HepG2 (cell line): Measurements from ENCODE around the gene KLC4. TPM values are rescaled to one million over a fixed set of nuclear protein-coding genes. Genes with fewer than 3 reads are reported as not detected.
A peak's percentile ranks its signal among the peaks of the same experiment; 100 is the strongest.

Experiments used
- ATAC-seq: fragments of 200-7000 bp; cut with Tn5 transposase; 3 replicates; pipeline ENCODE4 v1.9.1; 2020; ENCODE audit warnings: mild to moderate bottlenecking, moderate library complexity
- BruUV-seq: library from RNA; stranded (reverse); fragments of 400-500 nt; replicated peaks from 2 replicates; lab custom pipeline; 2021; lab: Mats Ljungman, UMichigan
- CTCF ChIA-PET: fragments of 300-600 bp; formaldehyde crosslinking; extraction: SDS; loops from one replicate; lab custom pipeline; 2021; ENCODE audit warnings: low total read pairs, inconsistent platforms, low intra/inter-chr PET ratio; lab: Yijun Ruan, JAX
- POLR2A ChIA-PET: fragments of 350-600 bp; sonication (Branson Sonifier 250); formaldehyde crosslinking; loops from one replicate; lab custom pipeline; 2020; ENCODE audit warnings: antibody characterized with exemption, inconsistent platforms; lab: Yijun Ruan, JAX
- DNase-seq: peaks from one replicate; pipeline ENCODE4 v3.0.0-alpha.2; 2015; ENCODE audit warnings: low spot score
- FAIRE-seq: peaks from 3 replicates; lab custom pipeline; 2011; peaks lifted over from hg19 to GRCh38; lab: Jason Lieb, UNC
- H2AFZ ChIP-seq: one replicate; pipeline ENCODE4 v1.6.1; 2011; ENCODE audit warnings: low read length, inconsistent platforms
- H3K27ac ChIP-seq: fragments of 300-600 bp; 3 replicates; pipeline ENCODE4 v1.8.0; 2011; ENCODE audit warnings: mixed run types, mild to moderate bottlenecking, mixed read lengths, low read length, inconsistent platforms; ENCODE audit not compliant: insufficient read depth; ENCODE audit errors: extremely low read length
- H3K27me3 ChIP-seq, 2 experiments: fragments of 200-600 bp in 1 of 2; 2 replicates in 1 of 2; 3 replicates in 1 of 2; pipeline versions ENCODE4 v1.6.0 to v1.8.0; 2011; ENCODE audit warnings: low read length in 2 of 2, mild to moderate bottlenecking in 2 of 2, moderate library complexity in 2 of 2, inconsistent platforms in 1 of 2; ENCODE audit not compliant: insufficient read depth in 2 of 2, control insufficient read depth in 1 of 2
- H3K36me3 ChIP-seq, 2 experiments: fragments of 200-600 bp in 1 of 2; replicated peaks in 1 of 2; 2 replicates in 1 of 2; 3 replicates in 1 of 2; pipeline versions ENCODE4 v1.5.1 to v1.8.0; 2011; ENCODE audit warnings: low read length in 2 of 2, inconsistent platforms in 1 of 2; ENCODE audit not compliant: insufficient read depth in 2 of 2, control insufficient read depth in 1 of 2
- H3K4me1 ChIP-seq: 2 replicates; pipeline ENCODE4 v1.5.1; 2012; ENCODE audit warnings: low read length, inconsistent platforms; ENCODE audit not compliant: insufficient read depth
- H3K4me2 ChIP-seq: 2 replicates; pipeline ENCODE4 v1.6.0; 2011; ENCODE audit warnings: low read depth, low read length, inconsistent platforms
- H3K4me3 ChIP-seq, 3 experiments: fragments of 200-600 bp in 1 of 3; sonication (generic), shearing (Covaris generic) in 1 of 3; replicated peaks in 1 of 3; 2 replicates each; pipeline ENCODE4 v1.5.1; 2011 to 2016; ENCODE audit warnings: low read length in 3 of 3, inconsistent platforms in 2 of 3, low read depth in 2 of 3, mild to moderate bottlenecking in 2 of 3, control low read depth in 1 of 3, mixed read lengths in 1 of 3; ENCODE audit not compliant: insufficient read depth in 1 of 3
- H3K79me2 ChIP-seq: one replicate; pipeline ENCODE4 v1.6.1; 2011; ENCODE audit warnings: low read length, inconsistent platforms; ENCODE audit not compliant: insufficient read depth
- H3K9ac ChIP-seq: 2 replicates; pipeline ENCODE4 v1.6.0; 2011; ENCODE audit warnings: mild to moderate bottlenecking, low read depth, low read length, inconsistent platforms; ENCODE audit not compliant: insufficient read depth
- H3K9me3 ChIP-seq: 2 replicates; pipeline ENCODE4 v1.5.1; 2012; ENCODE audit warnings: mild to moderate bottlenecking, low read length
- H4K20me1 ChIP-seq: 2 replicates; pipeline ENCODE4 v1.6.0; 2011; ENCODE audit warnings: inconsistent platforms, mild to moderate bottlenecking, low read length, moderate library complexity; ENCODE audit not compliant: insufficient read depth
- ASH2L ChIP-seq: fragments of 300-600, 200-600 bp; sonication (generic); IDR thresholded peaks from 2 replicates; pipeline ENCODE4 v1.7.0; 2017; ENCODE audit warnings: low read depth, mild to moderate bottlenecking, moderate library complexity, mixed read lengths, low read length; ENCODE audit not compliant: insufficient read length
- BATF2 ChIP-seq: sonication (generic); formaldehyde crosslinking; IDR thresholded peaks from 2 replicates; pipeline ENCODE4 v1.8.0; 2022; ENCODE audit warnings: mild to moderate bottlenecking, missing genetic modification reagents, moderate library complexity
- MXD4 ChIP-seq: IDR thresholded peaks from 2 replicates; pipeline ENCODE4 v1.6.1; 2016; ENCODE audit warnings: mild to moderate bottlenecking, missing biosample characterization, missing genetic modification reagents
- SIN3A ChIP-seq: IDR thresholded peaks from 2 replicates; pipeline ENCODE4 v1.6.1; 2011; ENCODE audit warnings: low read depth, mild to moderate bottlenecking, control low read depth, low read length, borderline replicate concordance
- SNAPC2 ChIP-seq: sonication (generic); formaldehyde crosslinking; IDR thresholded peaks from 2 replicates; pipeline ENCODE4 v1.8.1; 2022; ENCODE audit warnings: mild to moderate bottlenecking, missing genetic modification reagents
- ZBTB40 ChIP-seq, 2 experiments: fragments of 450-650 bp in 1 of 2; sonication (generic) in 1 of 2; formaldehyde crosslinking in 1 of 2; IDR thresholded peaks; 2 replicates each; pipeline versions ENCODE4 v1.6.1 to v1.8.0; 2016 to 2022; ENCODE audit warnings: antibody characterized with exemption in 1 of 2, mild to moderate bottlenecking in 1 of 2, missing genetic modification reagents in 1 of 2
- ZFYVE20 ChIP-seq: sonication (generic); formaldehyde crosslinking; IDR thresholded peaks from 2 replicates; pipeline ENCODE4 v1.8.0; 2023; ENCODE audit warnings: low read depth, mild to moderate bottlenecking, moderate library complexity, missing genetic modification reagents, borderline replicate concordance
- ZNF589 ChIP-seq: sonication (generic); formaldehyde crosslinking; conservative IDR thresholded peaks from 2 replicates; pipeline ENCODE4 v1.8.0; 2022; ENCODE audit warnings: mild to moderate bottlenecking, moderate library complexity, missing genetic modification reagents
- WGBS: methylation state at CpG from one replicate; pipeline ENCODE4 v1.1.6; 2017; ENCODE audit warnings: low lambda C conversion rate; 5-methylcytosine and 5-hydroxymethylcytosine counted together
- in situ Hi-C: cut with HindIII; loops from 2 replicates; pipeline ENCODE4 v1.10.0; 2017; ENCODE audit warnings: low pct_unique_long_range_greater_than_20kb; ENCODE audit not compliant: extremely low pct_ligation_motif_present
- intact Hi-C: fragments of 100-400 bp; cut with micrococcal nuclease; formaldehyde crosslinking; loops from one replicate; pipeline ENCODE4 v1.10.0; 2022; ENCODE audit not compliant: unreplicated experiment
- polyA plus RNA-seq, 8 experiments: library from polyadenylated mRNA; depleted of rRNA in 3 of 8; stranded (reverse) in 7 of 8; unstranded in 1 of 8; fragments of >200 nt; fragmentation: Illumina TruSeq in 4 of 8; extraction: Trizol in 4 of 8; gene quantifications; 2 replicates each; pipeline versions ENCODE4 v1.2.1 to v1.2.3, GENCODE V29; 2011 to 2016; ENCODE audit warnings: low read depth in 4 of 8, missing spikeins in 1 of 8, mixed read lengths in 1 of 8; ENCODE audit not compliant: insufficient read depth in 1 of 8
- total RNA-seq, 5 experiments: library from RNA; depleted of rRNA; stranded (reverse); fragments of >200 nt; fragmentation: Illumina TruSeq; extraction: Trizol; gene quantifications; 2 replicates each; pipeline ENCODE4 v1.2.3, GENCODE V29; 2016; ENCODE audit warnings: low read depth in 1 of 5
- TF ChIP-seq, protein P1 (sequence below): sonication (generic); formaldehyde crosslinking; IDR thresholded peaks from 2 replicates; pipeline ENCODE4 v1.4.0; 2020; ENCODE audit warnings: missing genetic modification reagents

Gene KLC4
- total and polyA plus RNA-seq, 2 of the 13 experiments (the other 11 are each of a cell fraction or from before 2014, with no cell fraction given): 45.4 to 70.4 TPM

DNA sequence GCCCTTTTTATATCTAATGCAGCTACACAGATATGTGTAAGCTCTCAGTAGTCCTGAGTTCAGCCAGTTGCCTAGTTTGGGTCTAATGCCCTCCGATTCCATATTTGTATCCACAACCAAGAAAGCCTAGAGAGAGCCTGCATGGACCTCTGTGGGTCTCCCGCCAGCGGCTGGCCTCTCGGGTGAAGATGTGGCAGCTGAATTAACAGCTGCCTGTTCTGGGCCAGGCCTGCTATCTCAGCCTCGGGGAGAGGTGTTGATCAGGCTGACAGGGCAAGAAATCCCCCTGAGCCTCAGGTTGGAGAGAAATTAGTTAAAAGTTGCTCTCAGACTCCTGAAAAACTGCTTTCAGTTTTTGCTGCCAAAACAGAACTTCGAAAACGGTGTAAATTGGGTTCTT lies 36.5 kb downstream of the KLC4 start:
- Histone ChIP-seq H3K4me2 (peak overlapping the region; percentile 67), H3K36me3 (no peaks in the 10 kb centered on the region), H3K9me3 (no peaks in the 10 kb centered on the region), H3K79me2 (peaks cover 83% of the 10 kb centered on the region), H3K27me3 (no peaks in the 10 kb centered on the region; a peak in 1 of 5 replicates), H2AFZ (no peak overlapping the region), H3K27ac (peak overlapping the region; percentile 41), H3K4me1 (peaks cover 70% of the 10 kb centered on the region), H3K4me3 (peak overlapping the region in 2 of 3 experiments; percentile 9 to 42; a peak in 2 of 6 replicates), H3K9ac (peak overlapping the region; percentile 45; the same call in 1 of the 2 replicates), H4K20me1 (no peaks in the 10 kb centered on the region)
- no peak for FAIRE-seq
- intact Hi-C loops (no loop called here), in situ Hi-C loops (no loop called here)
- no TSS peak for BruUV-seq
- CTCF ChIA-PET: no interaction called here
- 35% methylated on average over 7 of the region's 7 CpGs for WGBS
- POLR2A ChIA-PET: interaction anchor here (0.8 to 3.5 kb wide), 5 partner anchors 13 to 205 kb away, joined by 3 to 22 read pairs (median 3); partner anchors contain the start of genes KLC4, MRPL2 and PEX6
- ATAC-seq: 0 out of 3 replicates have a peak, but pooled peaks have one; percentile 7
- DNase-seq: no peak
- no peak for TF ChIP-seq ZNF589 (CRISPR knock-in tag)
- no peak for TF ChIP-seq MXD4 (CRISPR knock-in tag)
- no peak for TF ChIP-seq SNAPC2 (CRISPR knock-in tag)
- no peak for TF ChIP-seq ZBTB40 (IDR thresholded peaks at IDR 0.05)
- no peak for TF ChIP-seq ZBTB40 (CRISPR knock-in tag; IDR thresholded peaks at IDR 0.05)
- TF ChIP-seq, protein P1, sequence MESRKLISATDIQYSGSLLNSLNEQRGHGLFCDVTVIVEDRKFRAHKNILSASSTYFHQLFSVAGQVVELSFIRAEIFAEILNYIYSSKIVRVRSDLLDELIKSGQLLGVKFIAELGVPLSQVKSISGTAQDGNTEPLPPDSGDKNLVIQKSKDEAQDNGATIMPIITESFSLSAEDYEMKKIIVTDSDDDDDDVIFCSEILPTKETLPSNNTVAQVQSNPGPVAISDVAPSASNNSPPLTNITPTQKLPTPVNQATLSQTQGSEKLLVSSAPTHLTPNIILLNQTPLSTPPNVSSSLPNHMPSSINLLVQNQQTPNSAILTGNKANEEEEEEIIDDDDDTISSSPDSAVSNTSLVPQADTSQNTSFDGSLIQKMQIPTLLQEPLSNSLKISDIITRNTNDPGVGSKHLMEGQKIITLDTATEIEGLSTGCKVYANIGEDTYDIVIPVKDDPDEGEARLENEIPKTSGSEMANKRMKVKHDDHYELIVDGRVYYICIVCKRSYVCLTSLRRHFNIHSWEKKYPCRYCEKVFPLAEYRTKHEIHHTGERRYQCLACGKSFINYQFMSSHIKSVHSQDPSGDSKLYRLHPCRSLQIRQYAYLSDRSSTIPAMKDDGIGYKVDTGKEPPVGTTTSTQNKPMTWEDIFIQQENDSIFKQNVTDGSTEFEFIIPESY (CRISPR knock-in tag): peak; percentile 92
- no peak for TF ChIP-seq BATF2 (CRISPR knock-in tag)
- 0 out of 2 replicates have a peak, but pooled peaks have one; percentile 3 for TF ChIP-seq SIN3A
- peak; percentile 20 for TF ChIP-seq ASH2L
- no peak for TF ChIP-seq ZFYVE20 (CRISPR knock-in tag)
